ENCODE results near the gene RABAC1. TPM values are rescaled to one million over a fixed set of nuclear protein-coding genes. Genes with fewer than 3 reads are reported as not detected.

Gene RABAC1
- total RNA-seq, 6 experiments from 2014 or later, result 53.6 to 124 (median 75.8) TPM

DNA sequence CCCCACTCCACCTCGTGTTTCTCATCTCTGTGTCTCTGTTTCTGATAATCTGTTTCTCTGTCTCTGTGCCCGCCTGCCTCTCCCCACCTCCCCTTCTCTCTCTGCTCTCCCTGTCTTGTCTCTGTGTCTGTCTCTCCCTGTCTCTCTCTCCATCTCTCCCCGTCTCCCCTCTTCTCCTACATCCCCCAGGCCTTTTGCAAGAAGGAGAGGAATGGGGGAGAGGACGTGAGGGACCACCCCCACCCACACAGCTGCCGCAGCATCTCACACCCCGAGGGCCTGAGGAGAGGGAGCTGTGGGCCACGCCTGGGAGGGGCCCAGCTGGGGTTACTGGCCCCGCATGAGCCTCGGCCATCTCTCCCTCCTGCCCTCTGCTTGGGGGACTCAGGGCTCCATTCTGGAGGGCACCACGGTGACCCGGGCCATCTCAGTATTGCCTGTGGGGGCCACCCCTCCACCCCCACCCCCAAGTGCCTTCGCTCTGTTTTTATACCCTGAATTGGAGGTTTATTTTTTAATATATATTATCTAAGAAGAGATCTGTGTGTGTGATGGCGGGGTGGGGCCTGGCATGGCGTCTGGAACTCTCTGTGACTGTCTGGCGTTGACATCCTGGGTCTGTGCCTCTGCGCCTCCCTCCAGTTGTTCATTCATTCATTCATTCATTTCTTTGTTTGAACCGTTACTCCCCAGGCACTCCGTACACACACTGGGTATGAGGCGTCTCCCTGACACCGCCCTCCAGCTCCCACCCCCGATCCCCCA is 52.0 kb downstream of the RABAC1 start:
- ATAC-seq (no peak), DNase-seq (no peak)
- Histone ChIP-seq H3K4me3 (no peak overlapping the region), H3K27me3 (no peaks in the 10 kb centered on the region), H3K4me1 (peaks cover 0 to 6% (median 2%) of the 10 kb centered on the region in 4 donors), H3K36me3 (peaks cover 0 to 29% (median 18%) of the 10 kb centered on the region in 4 donors), H3K9me3 (no peaks in the 10 kb centered on the region), H3K27ac (no peak overlapping the region)
- WGBS (ENCODE audit: insufficient coverage, low coverage, low lambda C conversion rate, missing lambda C conversion rate), result 78% methylated on average over 12 of the region's 21 CpGs
- intact Hi-C loops (cut with DNase I), result no loop called here
- TF ChIP-seq, protein P1, sequence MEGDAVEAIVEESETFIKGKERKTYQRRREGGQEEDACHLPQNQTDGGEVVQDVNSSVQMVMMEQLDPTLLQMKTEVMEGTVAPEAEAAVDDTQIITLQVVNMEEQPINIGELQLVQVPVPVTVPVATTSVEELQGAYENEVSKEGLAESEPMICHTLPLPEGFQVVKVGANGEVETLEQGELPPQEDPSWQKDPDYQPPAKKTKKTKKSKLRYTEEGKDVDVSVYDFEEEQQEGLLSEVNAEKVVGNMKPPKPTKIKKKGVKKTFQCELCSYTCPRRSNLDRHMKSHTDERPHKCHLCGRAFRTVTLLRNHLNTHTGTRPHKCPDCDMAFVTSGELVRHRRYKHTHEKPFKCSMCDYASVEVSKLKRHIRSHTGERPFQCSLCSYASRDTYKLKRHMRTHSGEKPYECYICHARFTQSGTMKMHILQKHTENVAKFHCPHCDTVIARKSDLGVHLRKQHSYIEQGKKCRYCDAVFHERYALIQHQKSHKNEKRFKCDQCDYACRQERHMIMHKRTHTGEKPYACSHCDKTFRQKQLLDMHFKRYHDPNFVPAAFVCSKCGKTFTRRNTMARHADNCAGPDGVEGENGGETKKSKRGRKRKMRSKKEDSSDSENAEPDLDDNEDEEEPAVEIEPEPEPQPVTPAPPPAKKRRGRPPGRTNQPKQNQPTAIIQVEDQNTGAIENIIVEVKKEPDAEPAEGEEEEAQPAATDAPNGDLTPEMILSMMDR (IDR thresholded peaks at IDR 0.05), result no peak
- TF ChIP-seq POLR2A (IDR thresholded peaks at IDR 0.05), result no peak

Other genes starting within 250 kb of the RABAC1 start
- gene CEACAM6, start 203.8 kb downstream of the RABAC1 start, total RNA-seq, result under 1 TPM in 4 of 6 experiments, not detected in 2; 0.18 to 0.44 (median 0.23) TPM
- under 1 TPM; 0.42 to 0.73 (median 0.51) TPM for gene CEACAM3, start 162.7 kb downstream of the RABAC1 start, total RNA-seq
- not detected for gene LYPD4, start 114.6 kb downstream of the RABAC1 start, total RNA-seq
- gene DMRTC2, start 114.3 kb downstream of the RABAC1 start, total RNA-seq, result not detected
- gene RPS19, start 99.1 kb downstream of the RABAC1 start, total RNA-seq, result 100 to 1,000 TPM; 347 to 556 (median 499) TPM
- under 1 TPM in 4 of 6 experiments, not detected in 2; 0.18 to 0.71 (median 0.39) TPM for gene CD79A, start 82.0 kb downstream of the RABAC1 start, total RNA-seq
- 10 to 100 TPM; 25.3 to 39.7 (median 30.2) TPM for gene ARHGEF1, start 76.1 kb downstream of the RABAC1 start, total RNA-seq
- gene ERFL, start 30.9 kb downstream of the RABAC1 start, total RNA-seq, result not detected
- gene ATP1A3, start 34.9 kb upstream of the RABAC1 start, total RNA-seq, result under 1 TPM in 2 of 6 experiments, not detected in 4; 0.07 TPM
- under 1 TPM in 4 of 6 experiments, not detected in 2; 0.15 to 0.42 (median 0.17) TPM for gene GRIK5, start 110.9 kb upstream of the RABAC1 start, total RNA-seq
- 1 to 10 TPM; 4.3 to 5.8 (median 4.7) TPM for gene ZNF574, start 116.8 kb upstream of the RABAC1 start, total RNA-seq
- gene POU2F2, start 173.1 kb upstream of the RABAC1 start, total RNA-seq, result 1 to 10 TPM in 3 of 6 experiments, under 1 TPM in 3; 0.18 to 3.0 (median 1.00) TPM